ENCODE measurements around the gene SH3BGRL3. TPM values are rescaled to one million over a fixed set of nuclear protein-coding genes. Genes with fewer than 3 reads are reported as not detected.

The SH3BGRL3 gene
- total and polyA plus RNA-seq, 2 of the 13 experiments (the other 11 are each of a cell fraction or from before 2014, with no cell fraction given): 11.4 to 12.2 TPM

GRCh38 chr1:26233903-26234643, 45.8 kb upstream of the SH3BGRL3 start, which contains the start of gene CEP85 (continued):
- TF ChIP-seq ARNTL (CRISPR knock-in tag; IDR thresholded peaks at IDR 0.05): peak; percentile 52; the same call in 1 of the 2 replicates
- TF ChIP-seq ZNF12 (CRISPR knock-in tag; IDR thresholded peaks at IDR 0.05): 0 out of 2 replicates have a peak, but pooled peaks have one; percentile 22
- TF ChIP-seq SP4 (CRISPR knock-in tag; IDR thresholded peaks at IDR 0.05): peak; percentile 86
- TF ChIP-seq ELF4 (CRISPR knock-in tag; IDR thresholded peaks at IDR 0.05; ENCODE audit: borderline replicate concordance): 0 out of 2 replicates have a peak, but pooled peaks have one; percentile 37
- peak; percentile 74 for TF ChIP-seq HNF1B (CRISPR knock-in tag; IDR thresholded peaks at IDR 0.05)
- TF ChIP-seq ZNF501 (CRISPR knock-in tag; IDR thresholded peaks at IDR 0.05): peak; percentile 64; the same call in 1 of the 2 replicates
- TF ChIP-seq ATF3 (CRISPR knock-in tag; IDR thresholded peaks at IDR 0.05): no peak
- TF ChIP-seq ELF3 (CRISPR knock-in tag; IDR thresholded peaks at IDR 0.05): peak; percentile 26; the same call in 1 of the 2 replicates
- no peak for TF ChIP-seq SCMH1 (CRISPR knock-in tag; IDR thresholded peaks at IDR 0.05; ENCODE audit: borderline replicate concordance)
- peak; percentile 77 for TF ChIP-seq ZNF280B (CRISPR knock-in tag; IDR thresholded peaks at IDR 0.05; ENCODE audit: borderline replicate concordance)
- peak; percentile 56; the same call in 1 of the 2 replicates for TF ChIP-seq ZNF441 (CRISPR knock-in tag; IDR thresholded peaks at IDR 0.05; ENCODE audit: borderline replicate concordance)
- peak; percentile 18; the same call in 1 of the 2 replicates for TF ChIP-seq ZNF552 (CRISPR knock-in tag; IDR thresholded peaks at IDR 0.05; ENCODE audit: borderline replicate concordance)
- TF ChIP-seq PRMT3 (CRISPR knock-in tag; IDR thresholded peaks at IDR 0.05; ENCODE audit: borderline replicate concordance, low read depth): no peak; the same call in 1 of the 2 replicates
- TF ChIP-seq MXI1 (IDR thresholded peaks at IDR 0.05; ENCODE audit: borderline replicate concordance, low read depth, low read length): peak; percentile 81; the same call in 1 of the 3 replicates
- TF ChIP-seq ZNF547 (CRISPR knock-in tag; IDR thresholded peaks at IDR 0.05): peak; percentile 65; the same call in 1 of the 2 replicates
- 0 out of 2 replicates have a peak, but pooled peaks have one; percentile 24 for TF ChIP-seq ZNF761 (CRISPR knock-in tag; conservative IDR thresholded peaks at IDR 0.05)
- peak; percentile 64 for TF ChIP-seq TAF15 (IDR thresholded peaks at IDR 0.05; ENCODE audit: low read depth, low read length, poor library complexity, severe bottlenecking)
- TF ChIP-seq SRSF1 (optimal IDR thresholded peaks at IDR 0.05; ENCODE audit: low read depth, low read length): peak; percentile 52
- peak; percentile 27; the same call in 1 of the 2 replicates for TF ChIP-seq AHR (CRISPR knock-in tag; IDR thresholded peaks at IDR 0.05)
- TF ChIP-seq CBX5 (CRISPR knock-in tag; IDR thresholded peaks at IDR 0.05; ENCODE audit: borderline replicate concordance): 0 out of 2 replicates have a peak, but pooled peaks have one; percentile 27
- peak; percentile 94 for TF ChIP-seq NFYB (CRISPR knock-in tag; IDR thresholded peaks at IDR 0.05)
- TF ChIP-seq THAP9 (CRISPR knock-in tag; IDR thresholded peaks at IDR 0.05; ENCODE audit: borderline replicate concordance): peak; percentile 90
- TF ChIP-seq NBN (conservative IDR thresholded peaks at IDR 0.05): no peak
